ENCODE results near the gene TRAP1.

TRAP1 gene

DNA sequence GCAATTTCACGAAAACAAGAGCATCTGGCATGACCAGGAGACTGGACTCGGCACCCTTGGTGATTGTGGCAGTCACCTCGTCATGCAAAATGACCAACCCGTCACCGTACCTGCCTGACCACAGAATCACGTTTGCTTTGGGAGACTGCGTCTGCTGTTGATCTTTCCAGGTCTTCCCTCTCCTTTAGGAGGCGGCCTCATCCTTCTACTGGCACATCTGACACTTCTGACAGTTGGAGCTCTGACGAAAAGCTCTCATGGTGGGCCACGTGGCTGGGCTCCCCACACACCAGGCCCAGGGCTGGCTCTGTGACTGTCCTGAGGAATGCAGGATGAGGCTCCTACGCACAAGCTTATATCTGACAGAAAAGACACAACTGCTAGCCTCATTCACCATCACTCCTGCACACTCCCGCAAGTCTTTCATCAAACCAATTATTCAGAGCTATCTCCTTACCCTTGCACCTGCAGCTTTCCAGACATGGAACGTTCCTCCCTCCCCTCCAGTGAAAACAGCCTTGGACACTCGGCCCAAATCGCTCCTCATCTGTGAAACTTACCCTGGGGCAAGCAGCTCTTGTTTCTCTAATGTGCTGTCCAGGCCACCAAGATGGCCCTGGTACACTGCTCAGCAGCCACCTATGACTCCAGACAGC lies 3.6 kb downstream of the TRAP1 start:
- DNase-seq (ENCODE audit: low read depth) = no peak

DNA sequence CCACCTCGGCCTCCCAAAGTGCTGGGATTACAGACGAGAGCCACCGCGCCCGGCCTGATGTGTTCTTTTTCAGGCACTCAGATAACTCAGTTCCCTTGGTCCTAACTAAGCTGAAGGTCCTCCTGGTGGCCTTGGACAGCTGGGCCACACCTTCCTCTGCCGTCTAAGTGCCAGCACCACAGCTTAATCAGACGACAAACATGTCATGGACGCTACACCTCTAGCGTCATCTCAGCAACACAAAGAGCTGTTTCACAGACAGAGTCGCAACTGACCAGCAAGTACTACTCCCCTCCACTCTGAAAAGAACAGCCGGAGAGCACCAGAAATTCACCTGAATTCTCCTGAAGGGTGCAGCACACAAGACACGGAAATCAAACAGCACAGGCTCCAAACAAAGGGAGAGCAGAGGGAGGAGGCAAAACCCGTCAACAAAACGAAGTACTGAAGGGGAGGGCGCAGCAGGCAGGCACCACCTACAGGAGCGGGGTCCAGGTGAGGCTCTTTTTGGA lies 4.4 kb downstream of the TRAP1 start:
- DNase-seq (ENCODE audit: low read depth) = no peak

DNA sequence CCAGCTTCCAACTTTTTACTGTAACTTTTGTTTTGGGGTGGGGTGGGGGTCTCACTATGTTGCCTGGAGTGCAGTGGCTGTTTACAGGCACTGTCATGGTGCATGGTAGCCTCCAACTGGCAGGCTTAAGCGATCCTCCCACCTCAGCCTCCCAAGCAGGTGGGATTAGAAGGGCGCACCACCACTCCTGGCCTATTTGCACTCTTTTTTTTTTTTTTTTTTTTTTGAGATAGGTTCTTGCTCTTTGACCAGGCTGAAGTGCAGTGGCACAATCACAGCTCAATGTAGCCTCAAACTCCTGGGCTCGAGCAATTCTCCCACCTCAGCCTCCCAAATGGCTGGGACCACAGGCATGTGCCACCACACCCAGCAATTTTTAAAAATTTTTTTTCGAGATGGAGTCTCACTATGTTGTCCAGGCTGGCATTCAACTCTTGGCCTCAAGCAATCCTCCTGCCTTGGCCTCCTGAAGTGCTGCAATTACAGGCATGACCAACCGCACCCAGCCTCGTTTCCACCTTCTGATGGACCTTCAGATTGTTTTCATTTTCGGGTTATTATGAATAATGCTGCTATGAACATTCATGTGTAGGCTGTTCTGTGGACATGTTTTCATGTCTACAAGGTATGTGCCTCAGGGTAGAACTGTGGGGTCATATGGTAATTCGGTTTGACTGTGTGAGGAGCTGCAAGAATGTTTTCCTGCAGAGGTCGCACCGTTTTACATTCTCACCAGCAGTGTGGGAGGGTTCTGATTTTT lies 10.9 kb downstream of the TRAP1 start:
- no peak for DNase-seq (ENCODE audit: low read depth)

DNA sequence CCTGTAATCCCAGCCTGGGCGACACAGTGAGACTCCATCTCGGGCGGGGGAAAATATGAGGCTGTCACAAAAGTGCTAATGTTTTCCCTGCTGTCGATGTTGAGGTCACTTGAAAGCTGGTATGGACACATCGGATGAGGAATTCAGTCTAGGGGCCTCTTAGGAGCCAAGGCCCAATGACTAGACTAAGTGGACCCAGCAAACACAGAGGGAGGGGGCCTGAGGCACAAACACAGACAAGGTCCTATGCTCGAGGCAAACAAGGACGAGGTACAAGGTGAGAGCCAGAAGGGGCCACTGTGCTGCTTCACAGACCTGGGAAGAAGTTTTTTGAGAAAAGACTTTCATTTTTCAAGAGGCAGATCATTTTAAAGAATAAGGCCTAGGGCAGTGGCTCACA lies 15.2 kb downstream of the TRAP1 start:
- DNase-seq (ENCODE audit: low read depth) = no peak

DNA sequence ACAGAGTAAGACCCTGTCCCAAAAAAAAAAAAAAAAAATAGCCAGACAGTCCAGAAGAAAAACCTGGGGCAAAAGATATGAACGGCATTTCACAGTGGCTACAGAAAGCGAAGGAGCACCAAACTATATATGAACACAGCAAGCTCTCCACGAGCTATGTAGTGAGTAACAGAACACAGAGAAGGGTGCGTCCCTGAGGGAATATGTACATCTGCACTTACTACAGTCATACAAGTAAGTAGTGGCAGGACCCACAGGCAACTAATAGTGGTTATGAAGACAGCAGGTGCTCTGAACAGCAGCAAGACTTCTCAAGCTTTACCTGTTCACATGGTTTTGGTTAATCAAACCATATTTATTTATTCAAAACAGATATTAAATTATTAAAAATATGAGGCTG lies 15.8 kb downstream of the TRAP1 start:
- no peak for DNase-seq (ENCODE audit: low read depth)

DNA sequence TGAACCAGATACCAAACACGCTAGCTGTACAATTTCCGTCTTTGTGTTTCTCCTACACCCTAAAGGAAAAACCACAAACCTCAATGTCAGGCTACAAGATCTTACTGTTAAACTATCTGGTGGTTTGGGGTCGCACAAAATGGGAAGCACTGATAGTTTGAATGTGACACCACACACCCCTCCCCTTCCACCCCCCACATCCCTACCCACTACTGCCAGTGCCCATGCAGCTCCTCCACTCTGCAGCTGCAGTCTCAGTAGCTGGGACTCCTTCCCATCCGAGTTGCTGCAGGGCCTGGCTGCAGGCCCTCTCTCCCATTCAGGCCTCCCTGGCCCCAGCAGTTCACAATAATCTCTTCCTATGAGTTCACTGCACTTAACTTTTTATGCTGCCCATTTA lies 18.4 kb downstream of the TRAP1 start:
- no peak for DNase-seq (ENCODE audit: low read depth)

DNA sequence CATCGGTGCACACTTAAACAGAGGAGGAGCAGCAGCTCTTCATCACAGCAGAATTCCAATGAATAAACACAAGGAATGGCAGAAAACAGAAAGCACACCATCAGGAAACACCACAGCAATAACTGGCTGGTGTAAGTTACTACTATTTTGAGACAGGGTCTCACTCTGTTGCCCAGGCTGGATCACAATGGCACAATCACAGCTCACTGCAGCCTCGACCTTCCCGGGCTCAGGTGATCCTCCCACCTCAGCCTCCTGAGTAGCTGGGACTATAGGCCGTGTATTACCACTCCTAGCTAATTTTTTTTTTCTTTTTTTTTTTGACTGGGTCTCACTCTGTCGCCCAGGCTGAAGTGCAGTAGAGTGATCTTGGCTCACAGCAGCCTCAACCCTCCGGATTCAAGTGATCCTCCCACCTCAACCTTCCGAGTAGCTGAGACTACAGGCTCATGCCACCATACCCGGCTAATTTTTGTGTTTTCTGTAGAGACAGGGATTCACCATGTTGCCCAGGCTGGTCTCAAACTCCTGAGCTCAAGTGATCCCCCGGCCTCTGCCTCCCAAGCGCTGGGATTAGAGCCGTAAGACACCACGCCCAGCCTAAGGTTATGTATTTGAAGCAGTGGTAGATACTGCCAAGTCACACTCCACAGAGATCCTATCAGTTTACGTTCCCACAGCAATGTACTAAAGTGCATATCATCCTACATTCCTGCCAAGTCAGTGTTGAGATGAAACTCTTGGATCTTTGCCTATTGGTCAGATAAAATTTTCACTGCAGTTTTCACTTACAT lies 20.7 kb downstream of the TRAP1 start:
- no peak for DNase-seq (ENCODE audit: low read depth)

DNA sequence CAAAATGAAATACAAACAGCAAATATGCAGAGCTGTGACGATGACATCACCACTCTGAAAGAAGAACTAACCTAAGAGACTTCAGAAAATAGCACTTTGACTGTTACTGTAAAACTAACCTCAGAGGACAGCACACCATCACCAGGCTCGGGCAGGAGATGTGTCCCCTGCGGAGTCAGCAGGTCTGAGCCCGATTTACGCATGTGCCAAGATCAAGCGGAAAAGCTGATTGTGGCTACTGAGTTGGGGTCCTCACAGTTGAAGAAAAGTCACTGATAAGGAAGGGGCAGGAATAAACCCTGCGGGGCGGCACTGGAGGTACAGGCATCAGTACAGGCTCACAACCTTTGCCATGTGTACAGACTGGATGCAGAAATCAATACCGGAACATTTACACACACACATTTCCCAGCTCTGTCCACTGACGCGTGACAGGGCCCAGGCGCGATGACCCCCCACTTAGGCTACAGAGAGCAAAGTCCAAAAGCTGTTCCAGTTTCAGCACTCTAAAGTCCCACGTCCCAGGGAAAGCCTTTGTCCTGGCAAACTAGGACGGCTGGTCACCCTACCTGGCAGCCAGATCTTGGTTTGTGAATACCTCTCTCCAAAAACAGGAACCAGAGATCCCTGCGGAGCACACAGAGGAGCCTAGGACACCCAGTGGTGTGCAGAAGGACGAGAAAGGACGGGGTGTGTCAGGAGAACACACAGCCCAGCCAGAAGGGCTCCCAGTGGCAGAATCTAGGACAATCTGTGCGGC lies 21.5 kb downstream of the TRAP1 start:
- DNase-seq (ENCODE audit: low read depth) = no peak

DNA sequence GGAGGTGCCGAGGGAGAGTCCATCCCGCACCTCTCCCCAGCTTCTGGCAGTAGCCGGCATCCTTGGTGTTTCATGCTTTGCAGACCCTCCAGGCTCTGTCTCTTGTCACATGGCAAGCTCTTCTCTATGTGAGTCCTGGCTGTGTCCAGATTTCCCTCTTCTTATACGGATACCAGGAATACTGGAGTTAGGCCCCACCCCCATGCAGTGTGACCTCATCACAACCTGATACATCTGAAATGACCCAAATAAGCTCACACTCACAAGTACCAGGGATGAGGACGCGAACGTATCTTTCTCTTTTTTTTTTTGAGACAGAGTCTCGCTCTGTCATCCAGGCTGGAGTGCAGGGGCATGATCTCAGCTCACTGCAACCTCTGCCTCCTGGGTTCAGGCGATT lies 23.3 kb downstream of the TRAP1 start:
- DNase-seq (ENCODE audit: low read depth) = no peak

DNA sequence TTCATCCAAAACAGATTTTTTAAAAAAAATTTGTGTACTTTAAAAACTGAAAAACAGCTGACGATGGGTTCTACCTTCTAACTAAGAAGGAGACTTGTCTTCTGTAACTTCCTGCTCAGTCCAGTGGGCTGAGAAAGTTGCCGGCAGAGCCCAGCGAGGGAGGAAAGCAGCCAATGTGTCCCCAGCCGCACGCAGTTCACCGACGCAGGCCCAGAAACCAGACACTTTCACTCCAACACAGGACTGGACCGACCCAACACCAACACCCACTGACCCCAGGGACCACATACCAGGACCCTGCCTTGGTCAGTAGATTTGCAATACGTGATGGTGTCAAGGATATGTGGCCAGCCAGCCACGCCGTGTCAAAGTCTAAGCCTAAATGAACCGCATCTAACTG lies 25.6 kb downstream of the TRAP1 start:
- no peak for DNase-seq (ENCODE audit: low read depth)

DNA sequence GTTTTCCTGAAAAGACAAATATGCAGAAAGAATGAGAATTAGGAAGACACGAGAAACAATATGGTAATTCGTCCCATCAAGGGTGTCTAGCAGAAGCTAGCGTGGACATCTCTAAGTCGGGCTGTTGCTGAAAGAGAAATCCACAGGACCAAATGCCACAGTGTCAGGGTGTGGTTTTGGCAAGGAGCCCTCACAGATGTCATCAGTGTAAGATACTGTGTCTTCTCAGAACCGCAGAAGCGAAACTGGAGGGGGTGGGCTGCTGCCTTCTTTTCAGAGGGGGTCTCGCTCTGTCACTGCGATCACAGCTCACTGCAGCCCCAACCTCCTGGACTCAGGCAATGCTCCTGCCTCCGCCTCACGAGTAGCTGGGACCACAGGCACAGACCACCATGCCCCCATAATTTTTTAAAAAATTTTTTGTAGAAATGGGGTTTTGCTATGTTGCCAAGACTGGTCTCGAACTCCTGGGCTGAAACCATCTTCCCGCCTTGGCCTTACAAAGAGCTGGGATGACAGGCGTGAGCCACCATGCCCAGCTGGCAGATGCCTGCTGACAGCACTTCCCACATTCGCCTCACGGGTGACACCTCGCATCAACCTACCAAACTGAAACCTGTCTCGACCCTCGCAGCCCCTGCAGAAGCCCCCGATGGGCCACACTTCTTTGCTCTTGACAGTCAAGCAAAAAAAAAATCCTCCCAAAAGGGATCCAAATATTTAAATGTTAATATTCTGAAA lies 26.2 kb downstream of the TRAP1 start:
- no peak for DNase-seq (ENCODE audit: low read depth)

DNA sequence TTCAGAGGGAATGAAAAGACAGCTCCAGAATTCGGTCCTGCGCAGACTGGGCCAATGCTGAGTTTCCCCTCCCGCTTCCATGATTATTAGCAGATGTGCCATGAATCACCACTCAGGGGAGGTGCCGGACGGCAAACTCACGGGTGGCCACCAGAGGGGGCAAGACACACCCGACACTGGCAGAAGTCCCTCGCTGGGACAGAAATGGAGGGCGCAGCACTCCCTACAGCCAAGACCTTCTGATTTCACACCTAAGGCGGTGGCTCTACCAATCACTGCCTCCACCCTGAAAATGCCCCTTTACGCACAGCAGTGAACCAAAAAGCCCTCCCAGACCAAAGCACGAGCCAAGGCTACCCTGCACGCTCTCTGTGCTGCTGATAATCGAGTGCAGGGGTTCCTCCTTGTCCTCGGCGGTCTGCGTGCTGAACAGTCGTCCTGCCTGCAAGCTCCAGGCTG lies 26.8 kb downstream of the TRAP1 start:
- DNase-seq (ENCODE audit: low read depth) = peak; percentile 67

DNA sequence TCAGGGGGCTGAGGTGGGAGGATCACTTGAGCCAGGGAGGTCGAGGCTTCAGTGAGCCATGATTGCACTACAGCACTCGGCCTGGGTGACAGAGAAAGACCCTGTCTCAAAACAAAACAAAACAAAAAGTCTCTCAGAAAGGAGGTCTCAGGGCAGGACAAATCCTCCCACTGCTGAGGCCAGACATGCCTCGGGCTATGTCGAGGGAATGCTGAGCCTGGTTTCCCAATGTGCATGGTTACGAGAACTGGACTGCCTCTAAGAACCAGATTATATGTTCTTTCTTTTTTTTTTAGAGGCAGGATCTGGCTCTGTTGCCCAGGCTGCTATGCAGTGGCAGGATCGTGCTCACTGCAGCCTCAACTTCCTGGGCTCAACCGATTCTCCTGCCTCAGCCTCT lies 27.6 kb downstream of the TRAP1 start:
- DNase-seq (ENCODE audit: low read depth) = no peak

DNA sequence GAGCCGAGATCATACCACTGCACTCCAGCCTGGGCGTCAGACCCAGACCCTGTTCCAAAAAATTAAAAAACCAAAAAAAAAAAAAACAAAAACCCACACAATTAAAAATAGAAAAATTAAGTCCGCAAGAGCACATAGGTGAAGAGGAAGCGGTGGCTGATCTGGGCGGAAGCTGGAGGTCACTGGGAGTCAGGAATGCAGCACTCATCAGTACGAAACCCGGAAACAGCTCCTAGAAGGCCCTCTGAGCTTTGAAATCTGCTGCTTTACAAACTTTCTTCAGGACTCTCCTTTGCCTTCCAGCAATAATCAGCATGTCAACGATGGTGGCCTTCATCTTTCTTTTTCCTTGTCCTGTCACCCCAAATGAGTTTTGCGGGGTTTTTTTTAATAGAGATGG lies 29.5 kb downstream of the TRAP1 start:
- DNase-seq (ENCODE audit: low read depth) = no peak

DNA sequence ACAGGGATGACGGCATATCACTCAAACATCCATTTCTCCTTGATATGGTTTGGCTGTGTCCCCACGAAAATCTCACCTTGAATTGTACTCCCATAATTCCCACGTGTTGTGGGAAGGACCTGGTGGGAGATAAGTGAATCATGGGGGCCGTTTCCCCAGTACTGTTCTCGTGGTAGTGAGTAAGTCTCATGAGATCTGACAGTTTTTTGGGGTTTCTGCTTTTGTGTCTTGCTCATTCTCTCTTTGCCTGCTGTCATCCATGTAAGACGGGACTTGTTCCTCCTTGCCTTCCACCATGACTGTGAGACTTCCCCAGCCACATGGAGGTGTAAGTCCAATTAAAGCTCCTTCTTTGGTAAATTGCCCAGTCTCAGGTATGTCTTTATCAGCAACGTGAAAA lies 30.3 kb downstream of the TRAP1 start:
- no peak for DNase-seq (ENCODE audit: low read depth)

DNA sequence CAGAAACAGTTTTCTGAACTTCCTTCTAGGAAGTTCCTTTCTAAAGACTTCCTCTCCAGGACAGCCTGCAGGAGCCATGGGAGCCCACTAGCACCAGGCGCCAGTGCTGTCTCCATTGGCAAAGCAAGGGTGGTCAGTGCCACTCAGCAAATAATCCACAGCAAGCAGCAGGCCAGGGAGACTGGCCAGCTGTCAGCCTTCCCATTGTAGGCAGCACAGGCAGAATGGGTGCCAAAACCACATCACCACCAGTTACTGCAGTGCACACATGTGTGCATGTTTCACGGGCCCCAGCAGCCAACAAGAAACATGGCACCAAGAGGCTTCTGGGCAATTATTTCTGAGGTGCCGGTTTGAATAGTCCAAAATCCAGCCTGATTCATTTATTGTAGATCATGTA lies 36.1 kb downstream of the TRAP1 start:
- DNase-seq (ENCODE audit: low read depth) = no peak

DNA sequence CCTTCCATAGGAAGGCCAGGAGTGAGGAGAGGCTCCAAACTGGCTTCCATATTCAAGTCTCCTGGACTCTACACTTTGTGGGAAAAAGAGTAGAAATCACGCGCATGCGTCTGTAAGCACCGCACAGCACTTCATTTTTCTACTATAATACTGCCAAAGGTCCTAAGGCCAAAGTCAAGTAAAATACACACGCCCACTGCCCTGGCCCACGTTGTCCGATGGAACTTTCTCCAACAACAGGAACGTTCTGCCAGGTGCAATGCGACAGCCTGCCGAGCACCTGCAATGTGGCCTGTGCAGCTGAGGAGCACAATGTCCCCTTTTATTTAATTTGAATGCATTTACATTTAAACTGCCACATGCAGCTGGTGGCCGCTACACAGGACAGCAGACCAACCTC lies 39.3 kb downstream of the TRAP1 start:
- DNase-seq (ENCODE audit: low read depth) = no peak

DNA sequence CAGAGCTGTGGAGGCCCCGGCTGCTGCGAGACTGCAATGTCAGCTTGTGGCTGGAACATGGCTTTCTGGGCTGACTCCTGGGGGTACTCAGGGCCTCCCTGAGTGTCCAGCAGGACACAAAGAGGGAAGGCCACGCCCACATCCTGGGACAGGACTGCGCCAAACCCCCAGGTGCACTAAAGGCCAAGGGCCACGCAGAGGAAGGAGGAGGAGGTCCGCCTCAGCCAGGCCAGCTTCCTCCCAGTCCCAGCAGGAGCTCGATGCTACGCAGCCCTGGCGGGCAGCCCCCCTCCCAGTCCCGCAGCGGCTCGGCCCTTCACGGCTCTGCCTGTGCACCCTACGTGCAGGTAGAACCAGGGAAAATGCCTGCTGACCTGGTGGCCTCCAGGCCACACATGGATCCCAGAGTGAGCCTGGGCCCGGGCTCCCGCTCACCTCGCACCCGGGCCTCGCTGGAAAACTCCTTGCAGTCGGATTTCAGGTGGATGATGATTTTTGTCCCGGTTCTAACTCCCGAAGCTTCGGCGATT lies 41.7 kb downstream of the TRAP1 start:
- no peak for DNase-seq (ENCODE audit: low read depth)

DNA sequence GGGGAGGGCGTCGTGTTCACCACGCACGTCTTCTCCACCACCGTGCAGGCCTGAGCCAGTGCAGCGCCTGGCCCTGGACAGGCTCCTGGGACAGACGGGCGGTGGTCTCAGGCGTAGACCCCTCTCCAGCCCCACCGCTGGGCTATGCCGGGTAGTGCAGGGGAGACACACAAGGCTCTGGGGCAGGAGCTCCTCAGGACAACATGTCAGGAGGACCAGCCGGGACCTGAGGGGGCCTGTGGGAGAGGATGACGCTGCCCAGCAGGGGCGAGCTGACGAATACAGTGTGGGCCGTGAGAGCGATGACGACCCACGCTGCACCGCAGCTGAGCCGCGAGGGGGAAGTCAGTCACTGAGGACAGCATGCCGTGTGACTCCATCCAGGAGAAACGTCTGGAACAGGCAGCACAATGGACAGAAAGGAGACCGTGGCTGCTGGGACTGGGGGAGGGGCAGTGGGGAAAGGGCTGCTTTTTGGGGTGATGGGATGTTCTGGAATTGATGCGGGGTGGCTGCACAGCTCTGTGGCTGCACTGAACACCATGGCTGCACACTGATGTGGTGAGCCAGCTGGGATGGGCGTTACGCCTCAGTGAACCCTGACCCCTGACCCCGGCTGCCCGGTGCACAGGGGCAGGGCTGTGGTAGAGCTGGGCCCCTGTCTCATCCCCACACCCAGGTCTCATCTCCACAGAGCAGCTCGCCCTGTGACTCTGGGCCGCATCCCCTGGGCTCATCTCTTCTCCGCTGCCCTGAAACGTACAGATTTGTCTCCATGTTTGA lies 42.6 kb downstream of the TRAP1 start:
- DNase-seq (ENCODE audit: low read depth) = no peak

DNA sequence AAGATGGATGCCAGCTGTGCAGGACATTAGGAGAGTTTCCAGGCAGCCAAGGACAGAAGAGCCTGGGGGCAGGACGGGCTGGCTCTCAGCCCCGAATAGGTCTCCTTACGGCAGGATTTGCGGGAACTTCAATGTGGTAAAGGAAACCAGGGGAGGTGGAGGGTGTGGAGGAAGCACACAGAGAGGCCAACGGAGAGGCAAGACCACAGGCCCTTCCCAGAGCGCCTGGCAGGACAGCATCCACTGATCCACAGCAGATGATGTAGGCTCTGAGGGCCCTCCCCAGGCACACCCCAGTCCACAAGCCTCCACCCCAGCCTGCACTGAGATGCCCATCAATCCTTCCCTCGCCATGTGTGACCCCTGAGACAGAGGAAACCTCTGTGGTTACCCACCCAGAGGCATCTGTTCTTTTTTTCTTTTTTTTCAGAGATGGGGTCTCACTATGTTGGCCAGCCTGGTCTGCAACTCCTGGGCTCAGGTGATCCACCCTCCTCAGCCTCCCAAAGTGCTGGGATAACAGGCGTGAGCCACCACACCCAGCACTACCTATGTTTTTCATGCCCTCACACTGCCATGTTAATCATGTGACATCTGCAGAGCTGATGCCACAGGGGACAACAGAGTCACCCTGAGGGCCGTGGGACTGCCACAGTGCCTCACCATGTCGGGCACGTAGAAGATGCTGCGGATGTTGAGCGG lies 43.5 kb downstream of the TRAP1 start:
- DNase-seq (ENCODE audit: low read depth) = no peak
